Measurements from ENCODE around the gene SRSF6. TPM values are rescaled to one million over a fixed set of nuclear protein-coding genes. Genes with fewer than 3 reads are reported as not detected.
A peak's percentile ranks its signal among the peaks of the same experiment; 100 is the strongest.

The SRSF6 gene
- total RNA-seq, 1 experiment from 2014 or later: 77.3 TPM

DNA sequence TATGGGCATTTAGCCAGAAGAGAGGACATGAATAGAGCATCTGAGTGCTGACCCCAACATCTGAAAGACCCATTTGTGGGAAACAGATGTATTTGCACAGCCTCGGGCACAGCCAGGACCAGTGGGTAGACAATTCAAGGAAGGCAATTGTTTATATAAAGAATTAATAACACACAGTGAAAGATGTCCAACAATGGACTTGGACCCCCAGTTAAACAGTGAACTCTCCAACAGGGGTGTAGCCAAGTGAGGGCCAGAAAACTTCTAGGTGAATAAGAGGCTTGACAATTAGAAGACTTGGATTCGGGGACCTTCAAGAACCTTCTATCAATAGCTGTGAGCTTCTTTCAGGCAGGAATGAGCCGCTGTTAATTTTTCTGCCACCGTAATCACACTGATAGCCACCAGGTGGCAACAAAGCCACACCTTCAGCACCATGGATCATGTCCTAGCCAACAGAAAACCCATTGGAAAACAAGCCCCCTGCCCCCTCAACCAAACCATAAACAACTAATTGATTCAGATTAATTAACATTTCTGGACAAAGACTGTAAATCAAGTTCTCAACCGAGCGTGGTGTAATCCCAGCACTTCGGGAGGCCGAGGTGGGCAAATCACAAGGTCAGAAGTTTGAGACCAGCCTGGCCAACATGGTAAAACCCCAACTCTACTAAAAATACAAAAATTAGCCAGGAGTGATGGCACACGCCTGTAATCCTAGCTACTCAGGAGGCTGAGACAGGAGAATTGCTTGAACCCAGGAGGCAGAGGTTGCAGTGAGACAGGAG lies 8.8 kb upstream of the SRSF6 start:
- ATAC-seq (peak; percentile 82), DNase-seq (peak; percentile 74)
- no peaks in the 10 kb centered on the region for H3K79me2 ChIP-seq (ENCODE audit: low read length)
- no peak overlapping the region for H2AFZ ChIP-seq (ENCODE audit: low read length)
- no peaks in the 10 kb centered on the region for H4K20me1 ChIP-seq (ENCODE audit: low read length)
- BruUV-seq (replicated peaks): no TSS peak
- intact Hi-C loops (cut with micrococcal nuclease): loop anchor here (1.0 to 5.0 kb wide), 3 partner anchors 65 to 643 kb away; no protein-coding TSS in a partner anchor
- no peak overlapping the region for H3K9ac ChIP-seq (ENCODE audit: low read length)
- no peak for TF ChIP-seq EZH2phosphoT487 (IDR thresholded peaks at IDR 0.05; ENCODE audit: borderline replicate concordance, low read length)
- peak; percentile 88 for TF ChIP-seq CTCF (conservative IDR thresholded peaks at IDR 0.05; ENCODE audit: low read depth, low read length)
- no peaks in the 10 kb centered on the region for H3K9me3 ChIP-seq (ENCODE audit: low read length)
- H3K9me2 ChIP-seq (replicated peaks; ENCODE audit: low read length): no peaks in the 10 kb centered on the region
- H3K27me3 ChIP-seq (ENCODE audit: low read length): no peaks in the 10 kb centered on the region; the same call in 1 of the 2 replicates
- no peaks in the 10 kb centered on the region for H3F3A ChIP-seq (ENCODE audit: low read length, unreplicated experiment)
- no peaks in the 10 kb centered on the region for H3K36me3 ChIP-seq (ENCODE audit: low read depth, low read length)
- peak overlapping the region; percentile 43 for H3K4me2 ChIP-seq (ENCODE audit: low read length)
- no peak overlapping the region for H3K4me3 ChIP-seq (ENCODE audit: low read length)
- ChIA-PET CTCF (interaction anchor here (0.6 to 1.3 kb wide), 11 partner anchors 8 to 1566 kb away, joined by 3 to 12 read pairs (median 4); no protein-coding TSS in a partner anchor), POLR2A (ENCODE audit: unreplicated experiment) (interaction anchor here (0.6 kb wide), 2 partner anchors 10 to 79 kb away, joined by 3 read pairs; no protein-coding TSS in a partner anchor)
- no peaks in the 10 kb centered on the region for H3K4me1 ChIP-seq (ENCODE audit: insufficient read depth, low read length)
- H3K27ac ChIP-seq (ENCODE audit: low read length): no peak overlapping the region

DNA sequence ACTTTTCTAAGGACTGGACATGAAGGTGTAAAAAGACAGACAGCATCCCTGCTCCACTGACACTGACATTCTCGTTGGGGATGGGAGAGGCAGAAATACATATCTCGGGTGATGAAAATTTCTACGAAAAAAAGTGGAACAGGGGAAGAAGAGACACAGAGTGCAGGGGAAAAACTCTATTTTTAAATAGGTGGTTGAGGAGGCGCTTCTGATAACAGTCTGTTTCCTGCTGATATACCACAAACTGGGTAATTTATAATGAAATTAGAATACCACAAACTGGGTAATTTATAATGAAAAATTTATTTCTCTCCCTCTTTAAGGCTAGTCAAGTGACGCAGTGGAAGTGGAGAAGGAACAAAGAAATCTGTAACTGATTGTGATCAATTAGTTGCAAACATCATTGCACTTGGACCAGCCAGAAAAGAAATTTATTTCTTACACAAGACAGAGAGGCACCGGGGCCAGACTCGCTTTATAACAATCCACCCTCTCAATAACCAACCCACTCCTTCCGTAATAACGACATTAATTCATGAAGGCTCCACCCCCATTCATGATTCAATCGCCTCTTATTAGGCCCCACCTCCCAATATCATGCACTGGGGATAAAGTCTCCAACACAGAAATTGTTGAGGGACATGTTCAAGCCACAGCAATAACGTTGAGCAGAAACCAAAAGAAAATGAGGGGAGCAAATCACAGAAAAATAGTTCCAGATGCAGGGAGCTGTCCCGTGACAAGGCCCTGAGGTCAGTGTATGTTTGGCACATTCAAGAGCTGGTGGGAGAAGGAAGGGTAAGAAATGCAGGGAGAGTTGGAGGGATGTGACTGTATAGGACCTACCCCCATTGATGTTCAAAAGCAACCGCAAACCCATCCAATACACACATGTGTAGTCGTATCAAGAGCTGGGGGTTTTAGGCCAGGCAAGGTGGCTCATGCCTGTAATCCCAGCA lies 6.6 kb upstream of the SRSF6 start:
- ChIA-PET POLR2A (ENCODE audit: unreplicated experiment) (no interaction called here), CTCF (no interaction called here)
- TF ChIP-seq EZH2 (IDR thresholded peaks at IDR 0.05; ENCODE audit: low read length, unreplicated experiment) (no peak), CTCF (conservative IDR thresholded peaks at IDR 0.05; ENCODE audit: low read depth, low read length) (no peak), EZH2phosphoT487 (IDR thresholded peaks at IDR 0.05; ENCODE audit: borderline replicate concordance, low read length) (no peak)
- intact Hi-C loops (cut with micrococcal nuclease): no loop called here
- H2AFZ ChIP-seq (ENCODE audit: low read length): no peak overlapping the region
- no peaks in the 10 kb centered on the region for H3K27me3 ChIP-seq (ENCODE audit: low read length)
- H3K9me3 ChIP-seq (ENCODE audit: low read length): no peaks in the 10 kb centered on the region
- no peaks in the 10 kb centered on the region for H3K4me1 ChIP-seq (ENCODE audit: insufficient read depth, low read length)
- no peaks in the 10 kb centered on the region for H3F3A ChIP-seq (ENCODE audit: low read length, unreplicated experiment)
- no peaks in the 10 kb centered on the region for H3K79me2 ChIP-seq (ENCODE audit: low read length)
- no peaks in the 10 kb centered on the region for H3K36me3 ChIP-seq (ENCODE audit: low read depth, low read length)
- H3K4me2 ChIP-seq (ENCODE audit: low read length): no peak overlapping the region
- ATAC-seq: no peak
- no peaks in the 10 kb centered on the region for H4K20me1 ChIP-seq (ENCODE audit: low read length)
- DNase-seq: no peak
- no peak overlapping the region for H3K9ac ChIP-seq (ENCODE audit: low read length)
- no peak overlapping the region for H3K27ac ChIP-seq (ENCODE audit: low read length)
- BruUV-seq (replicated peaks): no TSS peak
- no peaks in the 10 kb centered on the region for H3K9me2 ChIP-seq (replicated peaks; ENCODE audit: low read length)
- no peak overlapping the region for H3K4me3 ChIP-seq (ENCODE audit: low read length)
